ENCODE data around the gene DSG3.
"Not testable (repeated sequence)": the region's sequence is repeated elsewhere in the genome, so short reads cannot be mapped to it uniquely, and the experiment has no call there.

The DSG3 gene

GRCh38 chr18:31493171-31493570, 45.6 kb downstream of the DSG3 start:
- DNase-seq: no peak

- no peak for DNase-seq
Measured at GRCh38 chr18:31493941-31494340, 46.4 kb downstream of the DSG3 start.

- DNase-seq: not testable (repeated sequence)
Measured at GRCh38 chr18:31494705-31495244, 47.2 kb downstream of the DSG3 start.

- no peak for DNase-seq
Measured at GRCh38 chr18:31497404-31497835, 49.9 kb downstream of the DSG3 start.

- no peak for DNase-seq
Measured at GRCh38 chr18:31497836-31498573, 50.5 kb downstream of the DSG3 start, which contains the start of gene DSG2. Gene DSG2, plus strand, starts transcription at chr18:31498177. Its CDS starts 75 bp downstream, at chr18:31498252.

GRCh38 chr18:31498574-31499524, 51.3 kb downstream of the DSG3 start:
- DNase-seq: no peak

GRCh38 chr18:31500051-31500688, 52.6 kb downstream of the DSG3 start:
- DNase-seq: no peak

GRCh38 chr18:31503011-31503410, 55.5 kb downstream of the DSG3 start:
- no peak for DNase-seq

GRCh38 chr18:31504455-31505147, 57.1 kb downstream of the DSG3 start:
- DNase-seq: no peak

- no peak for DNase-seq
Measured at GRCh38 chr18:31505156-31505555, 57.6 kb downstream of the DSG3 start.

GRCh38 chr18:31506024-31506742, 58.6 kb downstream of the DSG3 start:
- no peak for DNase-seq

- not testable (repeated sequence) for DNase-seq
Measured at GRCh38 chr18:31507124-31507523, 59.6 kb downstream of the DSG3 start.

GRCh38 chr18:31508781-31509180, 61.2 kb downstream of the DSG3 start:
- DNase-seq: no peak

- no peak for DNase-seq
Measured at GRCh38 chr18:31509571-31509970, 62.0 kb downstream of the DSG3 start.

GRCh38 chr18:31510319-31510718, 62.8 kb downstream of the DSG3 start:
- DNase-seq: no peak

GRCh38 chr18:31511098-31511497, 63.6 kb downstream of the DSG3 start:
- DNase-seq: no peak

- no peak for DNase-seq
Measured at GRCh38 chr18:31512203-31512764, 64.7 kb downstream of the DSG3 start.

- DNase-seq: no peak
Measured at GRCh38 chr18:31513189-31513935, 65.8 kb downstream of the DSG3 start.

GRCh38 chr18:31516437-31516836, 68.9 kb downstream of the DSG3 start:
- DNase-seq: no peak

GRCh38 chr18:31526374-31526773, 78.8 kb downstream of the DSG3 start:
- no peak for DNase-seq

All from EL (cell line).